Neural cell (in vitro differentiated cells): Measurements from ENCODE around the gene HUNK. TPM values are rescaled to one million over a fixed set of nuclear protein-coding genes. Genes with fewer than 3 reads are reported as not detected.

ENCODE experiments used
- H2AFZ ChIP-seq: fragments of 200-600, 300-800 bp; sonication (generic), shearing (Covaris generic); 2 replicates; pipeline ENCODE4 v1.6.0; 2014; ENCODE audit warnings: low read depth, mild to moderate bottlenecking, antibody characterized with exemption, low read length, moderate library complexity
- H3F3A ChIP-seq: fragments of 200-600 bp; shearing (Covaris generic); 2 replicates; pipeline ENCODE4 v1.6.1; 2016; ENCODE audit warnings: mild to moderate bottlenecking, moderate library complexity, mixed read lengths, antibody characterized with exemption, low read length; ENCODE audit not compliant: insufficient read depth, poor library complexity, severe bottlenecking
- H3K27ac ChIP-seq: fragments of 200-600, 300-800 bp; sonication (generic), shearing (Covaris generic); 2 replicates; pipeline ENCODE4 v1.5.1; 2014; ENCODE audit warnings: mild to moderate bottlenecking, low read length, moderate library complexity
- H3K27me3 ChIP-seq: fragments of 300-800, 200-600 bp; sonication (generic), shearing (Covaris generic); 2 replicates; pipeline ENCODE4 v1.6.0; 2014; ENCODE audit warnings: mild to moderate bottlenecking, low read depth, low read length, moderate library complexity; ENCODE audit not compliant: insufficient read depth
- H3K36me3 ChIP-seq: fragments of 300-800, 200-600 bp; sonication (generic), shearing (Covaris generic); 2 replicates; pipeline ENCODE4 v1.5.1; 2014; ENCODE audit warnings: mild to moderate bottlenecking, antibody characterized with exemption, low read length, moderate library complexity; ENCODE audit not compliant: insufficient read depth
- H3K4me2 ChIP-seq: fragments of 300-800, 200-600 bp; sonication (generic), shearing (Covaris generic); 2 replicates; pipeline ENCODE4 v1.6.0; 2014; ENCODE audit warnings: mild to moderate bottlenecking, low read length
- H3K4me3 ChIP-seq: fragments of 300-800, 200-600 bp; sonication (generic), shearing (Covaris generic); 2 replicates; pipeline ENCODE4 v1.5.1; 2014; ENCODE audit warnings: mild to moderate bottlenecking, low read length, moderate library complexity
- H3K79me2 ChIP-seq: fragments of 200-600 bp; shearing (Covaris generic); replicated peaks from 2 replicates; pipeline ENCODE4 v1.6.0; 2014; ENCODE audit warnings: mild to moderate bottlenecking, low read length, moderate library complexity; ENCODE audit not compliant: insufficient read depth
- H3K9ac ChIP-seq: fragments of 300-800, 200-600 bp; sonication (generic), shearing (Covaris generic); 2 replicates; pipeline ENCODE4 v1.6.1; 2016; ENCODE audit warnings: mild to moderate bottlenecking, low read length, mixed read lengths
- H3K9me2 ChIP-seq: fragments of 200-600 bp; shearing (Covaris generic); 2 replicates; pipeline ENCODE4 v1.6.1; 2016; ENCODE audit warnings: mild to moderate bottlenecking, low read length, mixed read lengths; ENCODE audit not compliant: insufficient read depth
- H3K9me3 ChIP-seq: fragments of 200-600, 300-800 bp; sonication (generic), shearing (Covaris generic); 2 replicates; pipeline ENCODE4 v1.6.1; 2016; ENCODE audit warnings: mild to moderate bottlenecking, mixed run types, low read length, moderate library complexity, mixed read lengths
- H4K20me1 ChIP-seq: fragments of 200-600 bp; shearing (Covaris generic); 2 replicates; pipeline ENCODE4 v1.6.1; 2016; ENCODE audit warnings: mild to moderate bottlenecking, mixed run types; ENCODE audit not compliant: insufficient read depth
- EP300 ChIP-seq: fragments of 450-650 bp; conservative IDR thresholded peaks from 2 replicates; pipeline ENCODE4 v1.6.1; 2014; ENCODE audit warnings: antibody characterized with exemption, mild to moderate bottlenecking, moderate library complexity; ENCODE audit not compliant: poor library complexity, severe bottlenecking
- EZH2 ChIP-seq: fragments of 200-600, 300-800 bp; shearing (Covaris generic), sonication (generic); IDR thresholded peaks from 2 replicates; pipeline ENCODE4 v1.6.1; 2014; ENCODE audit warnings: antibody characterized with exemption, low read length, borderline replicate concordance, mild to moderate bottlenecking; ENCODE audit not compliant: insufficient read depth, poor library complexity, severe bottlenecking
- MXI1 ChIP-seq: fragments of 450-650 bp; conservative IDR thresholded peaks from 2 replicates; pipeline ENCODE4 v1.6.1; 2014; ENCODE audit warnings: antibody characterized with exemption, mild to moderate bottlenecking; ENCODE audit not compliant: poor library complexity, severe bottlenecking
- POLR2AphosphoS5 ChIP-seq: IDR thresholded peaks from 2 replicates; pipeline ENCODE4 v1.6.1; 2012
- RAD21 ChIP-seq: fragments of 450-650 bp; conservative IDR thresholded peaks from 2 replicates; pipeline ENCODE4 v1.6.1; 2014; ENCODE audit warnings: antibody characterized with exemption, mild to moderate bottlenecking, moderate library complexity
- SMC3 ChIP-seq: fragments of 450-650 bp; conservative IDR thresholded peaks from 2 replicates; pipeline ENCODE4 v1.6.1; 2014; ENCODE audit warnings: antibody characterized with exemption, mild to moderate bottlenecking, moderate library complexity; ENCODE audit not compliant: poor library complexity
- TAF1 ChIP-seq: IDR thresholded peaks from 2 replicates; pipeline ENCODE4 v1.6.1; 2012; ENCODE audit warnings: low read depth
- polyA plus RNA-seq: library from polyadenylated mRNA; depleted of rRNA; stranded (reverse); fragments of >200 nt; gene quantifications from 2 replicates; pipeline ENCODE4 v1.2.3, GENCODE V29; 2014
- TF ChIP-seq, protein P1 (sequence below): IDR thresholded peaks from 2 replicates; pipeline ENCODE4 v1.6.1; 2012; ENCODE audit warnings: borderline replicate concordance
- TF ChIP-seq, protein P2 (sequence below): fragments of 450-650 bp; IDR thresholded peaks from 2 replicates; pipeline ENCODE4 v1.5.1; 2014; ENCODE audit warnings: antibody characterized with exemption, mild to moderate bottlenecking, moderate library complexity; ENCODE audit not compliant: poor library complexity, severe bottlenecking

The HUNK gene
- polyA plus RNA-seq, 1 donor from 2014 or later, result 9.3 TPM

DNA sequence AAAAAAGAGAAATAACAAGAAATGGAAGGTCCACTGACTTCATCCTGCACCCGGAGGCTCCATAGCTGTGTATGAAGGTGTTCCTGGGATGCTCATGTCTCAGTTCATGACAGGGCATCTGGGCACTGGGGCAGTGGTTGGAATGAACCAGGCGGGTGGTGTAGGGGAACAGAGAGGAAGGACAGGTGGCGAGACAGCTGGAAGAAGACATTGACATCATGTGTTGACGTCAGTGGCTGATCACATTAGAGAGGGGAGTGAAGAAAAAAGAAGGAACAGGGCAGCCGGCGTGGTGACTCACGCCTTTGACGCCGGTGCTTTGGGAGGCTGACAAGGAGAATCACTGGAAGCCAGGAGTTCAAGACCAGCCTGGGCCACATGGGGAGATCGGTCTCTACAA, 50.1 kb downstream of the HUNK start:
- no peak overlapping the region for H3K9ac ChIP-seq
- H3K9me2 ChIP-seq, result no peaks in the 10 kb centered on the region
- H3K4me3 ChIP-seq, result no peak overlapping the region
- TF ChIP-seq EP300 (no peak), POLR2AphosphoS5 (no peak), RAD21 (no peak)
- TF ChIP-seq, protein P1, sequence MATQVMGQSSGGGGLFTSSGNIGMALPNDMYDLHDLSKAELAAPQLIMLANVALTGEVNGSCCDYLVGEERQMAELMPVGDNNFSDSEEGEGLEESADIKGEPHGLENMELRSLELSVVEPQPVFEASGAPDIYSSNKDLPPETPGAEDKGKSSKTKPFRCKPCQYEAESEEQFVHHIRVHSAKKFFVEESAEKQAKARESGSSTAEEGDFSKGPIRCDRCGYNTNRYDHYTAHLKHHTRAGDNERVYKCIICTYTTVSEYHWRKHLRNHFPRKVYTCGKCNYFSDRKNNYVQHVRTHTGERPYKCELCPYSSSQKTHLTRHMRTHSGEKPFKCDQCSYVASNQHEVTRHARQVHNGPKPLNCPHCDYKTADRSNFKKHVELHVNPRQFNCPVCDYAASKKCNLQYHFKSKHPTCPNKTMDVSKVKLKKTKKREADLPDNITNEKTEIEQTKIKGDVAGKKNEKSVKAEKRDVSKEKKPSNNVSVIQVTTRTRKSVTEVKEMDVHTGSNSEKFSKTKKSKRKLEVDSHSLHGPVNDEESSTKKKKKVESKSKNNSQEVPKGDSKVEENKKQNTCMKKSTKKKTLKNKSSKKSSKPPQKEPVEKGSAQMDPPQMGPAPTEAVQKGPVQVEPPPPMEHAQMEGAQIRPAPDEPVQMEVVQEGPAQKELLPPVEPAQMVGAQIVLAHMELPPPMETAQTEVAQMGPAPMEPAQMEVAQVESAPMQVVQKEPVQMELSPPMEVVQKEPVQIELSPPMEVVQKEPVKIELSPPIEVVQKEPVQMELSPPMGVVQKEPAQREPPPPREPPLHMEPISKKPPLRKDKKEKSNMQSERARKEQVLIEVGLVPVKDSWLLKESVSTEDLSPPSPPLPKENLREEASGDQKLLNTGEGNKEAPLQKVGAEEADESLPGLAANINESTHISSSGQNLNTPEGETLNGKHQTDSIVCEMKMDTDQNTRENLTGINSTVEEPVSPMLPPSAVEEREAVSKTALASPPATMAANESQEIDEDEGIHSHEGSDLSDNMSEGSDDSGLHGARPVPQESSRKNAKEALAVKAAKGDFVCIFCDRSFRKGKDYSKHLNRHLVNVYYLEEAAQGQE, result no peak
- H3K4me2 ChIP-seq, result no peak overlapping the region
- no peak overlapping the region for H3K27ac ChIP-seq
- no peaks in the 10 kb centered on the region for H4K20me1 ChIP-seq
- H2AFZ ChIP-seq, result no peak overlapping the region
- H3K9me3 ChIP-seq, result no peaks in the 10 kb centered on the region
- H3K27me3 ChIP-seq, result no peaks in the 10 kb centered on the region
- H3F3A ChIP-seq, result peaks cover 6% of the 10 kb centered on the region
- no peaks in the 10 kb centered on the region for H3K36me3 ChIP-seq
- peaks cover 5% of the 10 kb centered on the region for H3K79me2 ChIP-seq

DNA sequence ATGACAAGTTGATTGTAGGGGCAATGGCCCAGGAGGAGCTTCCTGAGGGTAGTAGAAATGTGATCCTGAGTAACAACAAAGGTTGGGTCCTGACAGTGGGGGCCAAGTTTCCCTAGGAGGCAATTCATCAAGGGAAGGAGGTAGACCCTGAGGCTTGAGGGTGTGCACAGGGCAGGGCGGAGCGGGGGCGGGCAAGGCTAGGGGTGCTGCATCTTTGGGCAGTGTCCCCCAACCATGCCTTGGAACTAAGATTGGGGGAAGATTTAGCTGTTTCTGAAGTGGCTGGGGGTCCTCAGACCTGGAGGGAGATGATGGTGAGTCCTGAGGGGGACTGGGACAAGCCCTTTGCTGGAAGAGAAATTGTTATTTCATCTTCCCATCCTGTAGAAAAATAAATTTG, 50.9 kb downstream of the HUNK start:
- no peaks in the 10 kb centered on the region for H3K36me3 ChIP-seq
- H2AFZ ChIP-seq, result no peak overlapping the region
- no peak overlapping the region for H3K4me3 ChIP-seq
- H3K9ac ChIP-seq, result no peak overlapping the region
- peaks cover 11% of the 10 kb centered on the region for H3F3A ChIP-seq
- H3K9me2 ChIP-seq, result no peaks in the 10 kb centered on the region
- H3K79me2 ChIP-seq, result peaks cover 5% of the 10 kb centered on the region
- TF ChIP-seq MXI1, result no peak
- TF ChIP-seq, protein P1, result no peak
- no peaks in the 10 kb centered on the region for H3K27me3 ChIP-seq
- no peak overlapping the region for H3K4me2 ChIP-seq
- no peak overlapping the region for H3K27ac ChIP-seq
- H3K9me3 ChIP-seq, result no peaks in the 10 kb centered on the region
- H4K20me1 ChIP-seq, result no peaks in the 10 kb centered on the region

DNA sequence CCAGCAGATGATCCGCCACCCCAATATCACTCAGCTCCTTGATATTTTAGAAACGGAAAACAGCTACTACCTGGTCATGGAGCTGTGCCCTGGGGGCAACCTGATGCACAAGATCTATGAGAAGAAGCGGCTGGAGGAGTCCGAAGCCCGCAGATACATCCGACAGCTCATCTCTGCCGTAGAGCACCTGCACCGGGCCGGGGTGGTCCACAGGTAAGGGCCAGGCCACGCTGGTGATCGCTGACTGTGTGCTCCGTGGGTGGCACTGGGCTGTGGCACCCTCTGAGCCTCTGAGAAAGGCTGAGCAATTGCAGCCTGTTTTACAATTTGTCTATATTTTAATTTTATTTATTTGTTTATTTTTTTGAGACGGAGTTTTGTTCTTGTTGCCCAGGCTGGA, 51.7 kb downstream of the HUNK start:
- TF ChIP-seq EP300 (no peak), TAF1 (no peak), EZH2 (no peak), POLR2AphosphoS5 (no peak), RAD21 (no peak), SMC3 (no peak), MXI1 (no peak)
- TF ChIP-seq, protein P1, result no peak
- TF ChIP-seq, protein P2, sequence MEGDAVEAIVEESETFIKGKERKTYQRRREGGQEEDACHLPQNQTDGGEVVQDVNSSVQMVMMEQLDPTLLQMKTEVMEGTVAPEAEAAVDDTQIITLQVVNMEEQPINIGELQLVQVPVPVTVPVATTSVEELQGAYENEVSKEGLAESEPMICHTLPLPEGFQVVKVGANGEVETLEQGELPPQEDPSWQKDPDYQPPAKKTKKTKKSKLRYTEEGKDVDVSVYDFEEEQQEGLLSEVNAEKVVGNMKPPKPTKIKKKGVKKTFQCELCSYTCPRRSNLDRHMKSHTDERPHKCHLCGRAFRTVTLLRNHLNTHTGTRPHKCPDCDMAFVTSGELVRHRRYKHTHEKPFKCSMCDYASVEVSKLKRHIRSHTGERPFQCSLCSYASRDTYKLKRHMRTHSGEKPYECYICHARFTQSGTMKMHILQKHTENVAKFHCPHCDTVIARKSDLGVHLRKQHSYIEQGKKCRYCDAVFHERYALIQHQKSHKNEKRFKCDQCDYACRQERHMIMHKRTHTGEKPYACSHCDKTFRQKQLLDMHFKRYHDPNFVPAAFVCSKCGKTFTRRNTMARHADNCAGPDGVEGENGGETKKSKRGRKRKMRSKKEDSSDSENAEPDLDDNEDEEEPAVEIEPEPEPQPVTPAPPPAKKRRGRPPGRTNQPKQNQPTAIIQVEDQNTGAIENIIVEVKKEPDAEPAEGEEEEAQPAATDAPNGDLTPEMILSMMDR, result no peak
- H3K27ac ChIP-seq, result no peak overlapping the region
- peaks cover 13% of the 10 kb centered on the region for H3F3A ChIP-seq
- H3K4me2 ChIP-seq, result no peak overlapping the region
- no peaks in the 10 kb centered on the region for H3K36me3 ChIP-seq
- H3K9me2 ChIP-seq, result no peaks in the 10 kb centered on the region
- no peak overlapping the region for H2AFZ ChIP-seq
- H3K4me3 ChIP-seq, result no peak overlapping the region
- no peaks in the 10 kb centered on the region for H3K9me3 ChIP-seq
- H3K9ac ChIP-seq, result no peak overlapping the region
- H4K20me1 ChIP-seq, result no peaks in the 10 kb centered on the region
- H3K79me2 ChIP-seq, result peaks cover 5% of the 10 kb centered on the region
- H3K27me3 ChIP-seq, result no peaks in the 10 kb centered on the region
